OCI-LY3 (cell line): ENCODE results near the gene GPR55.

Source experiments
- H2AFZ ChIP-seq: fragments of 200-600, 300-600 bp; shearing (Covaris generic); 2 replicates; pipeline ENCODE4 v1.6.0; 2014; ENCODE audit warnings: antibody characterized with exemption, low read depth, low read length
- H3K27ac ChIP-seq: fragments of 200-600, 300-600 bp; sonication (generic); 2 replicates; pipeline ENCODE4 v1.5.1; 2014; ENCODE audit warnings: mild to moderate bottlenecking, low read length, moderate library complexity, mixed read lengths
- H3K27me3 ChIP-seq: fragments of 200-600, 300-600 bp; sonication (generic); 2 replicates; pipeline ENCODE4 v1.6.1; 2014; ENCODE audit warnings: low read depth, low read length, mixed read lengths
- H3K36me3 ChIP-seq: fragments of 200-600, 300-600 bp; sonication (generic); replicated peaks from 2 replicates; pipeline ENCODE3; 2014; ENCODE audit warnings: low read depth, low read length, mixed read lengths
- H3K4me1 ChIP-seq: fragments of 300-600, 200-600 bp; sonication (generic); 2 replicates; pipeline ENCODE4 v1.6.1; 2014; ENCODE audit warnings: low read length, mixed read lengths
- H3K4me2 ChIP-seq: fragments of 200-600, 300-600 bp; sonication (generic); 2 replicates; pipeline ENCODE4 v1.6.1; 2014; ENCODE audit warnings: low read length, mixed read lengths
- H3K4me3 ChIP-seq: fragments of 300-600, 200-600 bp; sonication (generic); 2 replicates; pipeline ENCODE4 v1.5.1; 2014; ENCODE audit warnings: antibody characterized with exemption, mild to moderate bottlenecking, low read length, moderate library complexity
- H3K79me2 ChIP-seq: fragments of 300-600, 200-600 bp; shearing (Covaris generic); 2 replicates; pipeline ENCODE4 v1.6.1; 2014; ENCODE audit warnings: mild to moderate bottlenecking, low read length, mixed read lengths
- H3K9ac ChIP-seq: fragments of 300-600, 200-600 bp; shearing (Covaris generic); 2 replicates; pipeline ENCODE4 v1.6.0; 2014; ENCODE audit warnings: mild to moderate bottlenecking, low read length, moderate library complexity
- H3K9me3 ChIP-seq: fragments of 200-600, 300-600 bp; shearing (Covaris generic); 2 replicates; pipeline ENCODE4 v1.6.1; 2014; ENCODE audit warnings: low read length, mixed read lengths; ENCODE audit not compliant: insufficient read depth
- H4K20me1 ChIP-seq: fragments of 200-600, 300-600 bp; sonication (generic); 2 replicates; pipeline ENCODE4 v1.6.1; 2016; ENCODE audit warnings: low read length, mixed read lengths; ENCODE audit not compliant: insufficient read depth
- EZH2phosphoT487 ChIP-seq: fragments of 200-600 bp; shearing (Covaris generic); IDR thresholded peaks from 2 replicates; pipeline ENCODE4 v1.6.1; 2018; ENCODE audit warnings: antibody characterized with exemption, mixed run types, low read depth
- TF ChIP-seq, protein P1 (sequence below): fragments of 200-600, 300-600 bp; sonication (generic); IDR thresholded peaks from 2 replicates; pipeline ENCODE4 v1.5.1; 2014; ENCODE audit warnings: antibody characterized with exemption, low read length, low read depth

GPR55 gene

DNA sequence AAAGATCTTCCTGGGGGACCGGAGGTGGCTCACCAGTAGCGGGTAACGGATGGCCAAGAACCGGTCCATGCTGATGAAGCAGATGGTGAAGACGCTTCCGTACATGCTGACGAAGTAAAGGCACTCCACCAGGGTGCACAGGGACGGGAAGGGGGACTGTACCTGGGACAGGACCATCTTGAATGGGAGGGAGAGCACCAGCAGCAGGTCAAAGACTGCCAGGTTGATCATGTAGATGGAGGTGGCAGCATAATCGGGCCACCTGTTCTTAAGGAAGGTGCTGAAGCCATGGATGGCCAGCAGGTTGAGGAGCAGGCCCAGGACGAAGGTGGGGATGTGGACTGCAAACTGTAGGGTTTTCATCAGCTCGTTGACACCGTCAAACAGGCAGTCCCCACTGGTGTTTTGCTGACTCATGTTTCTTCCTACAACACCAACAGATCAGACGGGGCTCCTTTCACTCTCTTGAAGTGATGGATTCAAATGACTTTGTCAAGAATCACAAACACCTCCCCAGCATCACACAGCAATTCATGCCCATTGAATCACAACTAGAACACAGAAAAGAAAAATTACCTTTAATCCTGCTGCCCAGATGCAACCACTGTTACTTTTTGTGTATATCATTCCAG is 14.4 kb downstream of the GPR55 start:
- Histone ChIP-seq H3K27ac (no peak overlapping the region), H4K20me1 (no peaks in the 10 kb centered on the region), H3K9ac (no peak overlapping the region), H3K4me2 (no peak overlapping the region), H3K4me3 (no peak overlapping the region), H3K36me3 (no peaks in the 10 kb centered on the region), H3K27me3 (no peaks in the 10 kb centered on the region), H3K4me1 (peaks cover 29% of the 10 kb centered on the region), H2AFZ (no peak overlapping the region), H3K79me2 (no peaks in the 10 kb centered on the region), H3K9me3 (no peaks in the 10 kb centered on the region)
- TF ChIP-seq, protein P1, sequence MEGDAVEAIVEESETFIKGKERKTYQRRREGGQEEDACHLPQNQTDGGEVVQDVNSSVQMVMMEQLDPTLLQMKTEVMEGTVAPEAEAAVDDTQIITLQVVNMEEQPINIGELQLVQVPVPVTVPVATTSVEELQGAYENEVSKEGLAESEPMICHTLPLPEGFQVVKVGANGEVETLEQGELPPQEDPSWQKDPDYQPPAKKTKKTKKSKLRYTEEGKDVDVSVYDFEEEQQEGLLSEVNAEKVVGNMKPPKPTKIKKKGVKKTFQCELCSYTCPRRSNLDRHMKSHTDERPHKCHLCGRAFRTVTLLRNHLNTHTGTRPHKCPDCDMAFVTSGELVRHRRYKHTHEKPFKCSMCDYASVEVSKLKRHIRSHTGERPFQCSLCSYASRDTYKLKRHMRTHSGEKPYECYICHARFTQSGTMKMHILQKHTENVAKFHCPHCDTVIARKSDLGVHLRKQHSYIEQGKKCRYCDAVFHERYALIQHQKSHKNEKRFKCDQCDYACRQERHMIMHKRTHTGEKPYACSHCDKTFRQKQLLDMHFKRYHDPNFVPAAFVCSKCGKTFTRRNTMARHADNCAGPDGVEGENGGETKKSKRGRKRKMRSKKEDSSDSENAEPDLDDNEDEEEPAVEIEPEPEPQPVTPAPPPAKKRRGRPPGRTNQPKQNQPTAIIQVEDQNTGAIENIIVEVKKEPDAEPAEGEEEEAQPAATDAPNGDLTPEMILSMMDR, result no peak
- TF ChIP-seq EZH2phosphoT487, result no peak

DNA sequence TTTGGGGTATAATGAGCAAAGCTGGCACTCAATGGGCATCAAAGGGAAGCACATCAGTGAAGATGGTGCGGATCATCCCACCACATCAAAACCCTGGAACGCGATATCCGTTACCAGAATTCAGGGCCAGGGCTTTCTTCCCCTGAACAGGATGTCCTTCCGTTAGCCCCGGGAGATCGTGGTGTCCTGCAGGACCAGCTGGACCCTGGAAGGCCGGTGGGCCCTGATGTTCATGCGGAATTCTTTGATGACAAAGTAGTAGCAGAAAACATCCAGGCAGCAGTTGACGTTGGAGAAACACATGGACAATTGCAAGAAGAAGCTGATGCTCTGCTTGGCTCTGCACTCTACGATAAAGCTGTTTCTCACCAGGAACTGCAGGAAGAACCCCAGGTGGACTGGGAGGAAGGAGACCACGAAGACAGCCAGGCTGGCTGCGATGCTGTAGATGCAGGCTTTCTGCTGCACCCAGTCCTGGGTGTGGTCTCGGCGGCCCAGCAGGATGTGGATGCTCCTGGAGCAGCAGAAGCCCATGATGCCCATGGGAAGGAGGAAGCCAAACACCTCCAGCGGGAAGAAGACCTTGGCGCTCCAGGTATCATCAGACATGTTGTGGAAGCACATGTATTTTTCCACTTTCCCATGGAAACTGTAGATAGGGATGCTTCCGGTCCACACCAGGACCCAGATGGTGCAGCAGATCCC is 15.0 kb downstream of the GPR55 start:
- Histone ChIP-seq H3K27ac (no peak overlapping the region), H3K9me3 (no peaks in the 10 kb centered on the region), H3K79me2 (no peaks in the 10 kb centered on the region), H3K4me1 (peaks cover 23% of the 10 kb centered on the region), H4K20me1 (no peaks in the 10 kb centered on the region), H3K4me3 (no peak overlapping the region), H3K4me2 (no peak overlapping the region), H3K36me3 (no peaks in the 10 kb centered on the region), H3K27me3 (no peaks in the 10 kb centered on the region), H3K9ac (no peak overlapping the region), H2AFZ (no peak overlapping the region)
- TF ChIP-seq, protein P1, result no peak
- TF ChIP-seq EZH2phosphoT487, result no peak

DNA sequence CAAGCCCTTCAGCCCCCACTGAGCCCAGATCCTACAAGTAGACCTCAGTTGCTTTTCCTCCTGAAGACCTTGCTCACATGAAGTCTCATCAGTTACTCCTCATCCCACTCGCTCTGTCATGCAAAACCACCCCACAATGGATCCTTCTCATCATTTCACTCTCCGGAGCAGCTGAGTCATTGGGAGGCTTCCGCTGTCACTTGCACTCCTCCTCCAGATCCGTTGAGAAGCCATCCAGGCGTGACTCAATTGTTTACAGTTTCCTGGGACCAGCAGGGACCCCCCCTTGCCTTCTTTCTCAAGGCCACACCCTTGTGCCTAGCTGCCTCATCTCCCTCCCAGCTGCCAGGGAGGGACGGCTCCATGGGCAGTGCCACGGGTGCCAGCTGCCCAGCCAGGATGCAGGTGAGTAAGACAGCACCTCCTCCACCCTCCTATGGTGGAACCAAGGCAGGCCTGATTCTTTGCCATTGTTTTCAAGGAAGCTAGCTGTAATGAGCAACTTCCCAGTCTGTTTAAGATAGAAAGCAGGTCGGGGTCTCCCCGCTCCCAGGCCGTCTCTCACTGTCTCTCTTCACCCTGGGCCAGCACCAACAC is 16.3 kb downstream of the GPR55 start:
- Histone ChIP-seq H3K27me3 (no peaks in the 10 kb centered on the region), H3K4me1 (peaks cover 10% of the 10 kb centered on the region), H3K9ac (no peak overlapping the region), H2AFZ (no peak overlapping the region), H3K27ac (no peak overlapping the region), H3K4me3 (no peak overlapping the region), H3K4me2 (no peak overlapping the region), H3K36me3 (no peaks in the 10 kb centered on the region), H3K9me3 (no peaks in the 10 kb centered on the region), H4K20me1 (no peaks in the 10 kb centered on the region), H3K79me2 (no peaks in the 10 kb centered on the region)
- TF ChIP-seq EZH2phosphoT487, result no peak

DNA sequence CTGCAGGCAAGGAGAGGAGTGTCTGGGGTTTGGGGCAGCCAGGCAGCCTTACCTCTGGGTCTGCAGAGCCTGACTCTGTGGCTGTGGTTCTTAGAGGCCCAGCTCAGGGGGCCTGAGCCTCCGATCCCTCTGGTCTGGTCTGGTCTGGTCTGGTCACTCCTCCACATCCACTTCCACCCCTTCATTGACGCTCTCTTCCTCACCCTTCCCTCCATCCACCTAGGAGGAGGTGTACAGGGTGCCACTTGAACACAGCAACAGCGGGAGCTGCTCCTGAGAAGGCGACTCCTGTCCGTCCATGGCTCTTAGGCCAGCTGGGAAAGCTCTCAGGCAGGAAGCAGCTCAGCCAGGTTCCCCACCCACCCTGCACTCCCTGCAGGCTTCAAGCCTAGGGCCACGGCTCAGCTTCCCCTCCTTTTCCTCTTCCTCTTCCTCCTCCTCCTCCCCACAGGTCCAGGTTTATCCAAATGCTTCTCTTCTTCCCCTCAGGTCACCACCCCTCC is 16.9 kb downstream of the GPR55 start:
- Histone ChIP-seq H3K27me3 (no peaks in the 10 kb centered on the region), H4K20me1 (no peaks in the 10 kb centered on the region), H3K9ac (no peak overlapping the region), H3K27ac (no peak overlapping the region), H3K36me3 (no peaks in the 10 kb centered on the region), H3K4me3 (no peak overlapping the region), H2AFZ (no peak overlapping the region), H3K4me1 (peaks cover 5% of the 10 kb centered on the region), H3K9me3 (no peaks in the 10 kb centered on the region), H3K4me2 (no peak overlapping the region), H3K79me2 (no peaks in the 10 kb centered on the region)
- TF ChIP-seq EZH2phosphoT487, result no peak
- TF ChIP-seq, protein P1, result no peak
